ENCODE data around the gene IL10RA. TPM values are rescaled to one million over a fixed set of nuclear protein-coding genes. Genes with fewer than 3 reads are reported as not detected.

IL10RA gene
- total RNA-seq, 4 donors from 2014 or later = 0.73 to 5.5 (median 2.2) TPM

GRCh38 chr11:117998664-117999353, 12.6 kb downstream of the IL10RA start:
- Histone ChIP-seq H3K27me3 (no peaks in the 10 kb centered on the region), H3K9me3 (no peaks in the 10 kb centered on the region), H3K4me1 (no peaks in the 10 kb centered on the region), H3K4me3 (no peak overlapping the region), H3K36me3 (no peaks in the 10 kb centered on the region), H3K27ac (no peak overlapping the region)
- ATAC-seq = no peak
- in situ Hi-C loops (cut with MboI; ENCODE audit: low sequenced_read_pairs in 4 of 4) = no loop called here
- intact Hi-C loops (cut with DNase I; ENCODE audit: low total_unique reads) = no loop called here
- TF ChIP-seq, protein P1, sequence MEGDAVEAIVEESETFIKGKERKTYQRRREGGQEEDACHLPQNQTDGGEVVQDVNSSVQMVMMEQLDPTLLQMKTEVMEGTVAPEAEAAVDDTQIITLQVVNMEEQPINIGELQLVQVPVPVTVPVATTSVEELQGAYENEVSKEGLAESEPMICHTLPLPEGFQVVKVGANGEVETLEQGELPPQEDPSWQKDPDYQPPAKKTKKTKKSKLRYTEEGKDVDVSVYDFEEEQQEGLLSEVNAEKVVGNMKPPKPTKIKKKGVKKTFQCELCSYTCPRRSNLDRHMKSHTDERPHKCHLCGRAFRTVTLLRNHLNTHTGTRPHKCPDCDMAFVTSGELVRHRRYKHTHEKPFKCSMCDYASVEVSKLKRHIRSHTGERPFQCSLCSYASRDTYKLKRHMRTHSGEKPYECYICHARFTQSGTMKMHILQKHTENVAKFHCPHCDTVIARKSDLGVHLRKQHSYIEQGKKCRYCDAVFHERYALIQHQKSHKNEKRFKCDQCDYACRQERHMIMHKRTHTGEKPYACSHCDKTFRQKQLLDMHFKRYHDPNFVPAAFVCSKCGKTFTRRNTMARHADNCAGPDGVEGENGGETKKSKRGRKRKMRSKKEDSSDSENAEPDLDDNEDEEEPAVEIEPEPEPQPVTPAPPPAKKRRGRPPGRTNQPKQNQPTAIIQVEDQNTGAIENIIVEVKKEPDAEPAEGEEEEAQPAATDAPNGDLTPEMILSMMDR (IDR thresholded peaks at IDR 0.05 in 4 of 5, conservative IDR thresholded peaks at IDR 0.05 in 1 of 5) = no peak
- no peak for TF ChIP-seq POLR2A (IDR thresholded peaks at IDR 0.05)
- no peak for DNase-seq

DNA sequence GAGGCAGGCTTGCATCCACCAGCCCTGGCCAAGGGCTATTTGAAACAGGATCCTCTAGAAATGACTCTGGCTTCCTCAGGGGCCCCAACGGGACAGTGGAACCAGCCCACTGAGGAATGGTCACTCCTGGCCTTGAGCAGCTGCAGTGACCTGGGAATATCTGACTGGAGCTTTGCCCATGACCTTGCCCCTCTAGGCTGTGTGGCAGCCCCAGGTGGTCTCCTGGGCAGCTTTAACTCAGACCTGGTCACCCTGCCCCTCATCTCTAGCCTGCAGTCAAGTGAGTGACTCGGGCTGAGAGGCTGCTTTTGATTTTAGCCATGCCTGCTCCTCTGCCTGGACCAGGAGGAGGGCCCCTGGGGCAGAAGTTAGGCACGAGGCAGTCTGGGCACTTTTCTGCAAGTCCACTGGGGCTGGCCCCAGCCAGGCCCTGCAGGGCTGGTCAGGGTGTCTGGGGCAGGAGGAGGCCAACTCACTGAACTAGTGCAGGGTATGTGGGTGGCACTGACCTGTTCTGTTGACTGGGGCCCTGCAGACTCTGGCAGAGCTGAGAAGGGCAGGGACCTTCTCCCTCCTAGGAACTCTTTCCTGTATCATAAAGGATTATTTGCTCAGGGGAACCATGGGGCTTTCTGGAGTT, 13.3 kb downstream of the IL10RA start:
- intact Hi-C loops (cut with DNase I; ENCODE audit: low total_unique reads) = no loop called here
- in situ Hi-C loops (cut with MboI; ENCODE audit: low sequenced_read_pairs in 4 of 4) = no loop called here
- Histone ChIP-seq H3K27ac (no peak overlapping the region), H3K27me3 (no peaks in the 10 kb centered on the region), H3K4me1 (no peaks in the 10 kb centered on the region), H3K9me3 (no peaks in the 10 kb centered on the region), H3K4me3 (no peak overlapping the region), H3K36me3 (no peaks in the 10 kb centered on the region)
- ATAC-seq = no peak
- TF ChIP-seq, protein P1 (IDR thresholded peaks at IDR 0.05 in 4 of 5, conservative IDR thresholded peaks at IDR 0.05 in 1 of 5) = no peak
- TF ChIP-seq POLR2A (IDR thresholded peaks at IDR 0.05) = no peak
- no peak for DNase-seq

GRCh38 chr11:118000067-118000849, 14.1 kb downstream of the IL10RA start:
- TF ChIP-seq POLR2A (IDR thresholded peaks at IDR 0.05) = no peak
- TF ChIP-seq, protein P1 (IDR thresholded peaks at IDR 0.05 in 4 of 5, conservative IDR thresholded peaks at IDR 0.05 in 1 of 5) = no peak
- Histone ChIP-seq H3K4me3 (no peak overlapping the region), H3K9me3 (no peaks in the 10 kb centered on the region), H3K27me3 (no peaks in the 10 kb centered on the region), H3K4me1 (no peaks in the 10 kb centered on the region), H3K27ac (no peak overlapping the region), H3K36me3 (no peaks in the 10 kb centered on the region)
- no peak for ATAC-seq
- no peak for DNase-seq
- in situ Hi-C loops (cut with MboI; ENCODE audit: low sequenced_read_pairs in 4 of 4) (no loop called here), intact Hi-C loops (cut with DNase I; ENCODE audit: low total_unique reads) (no loop called here)

DNA sequence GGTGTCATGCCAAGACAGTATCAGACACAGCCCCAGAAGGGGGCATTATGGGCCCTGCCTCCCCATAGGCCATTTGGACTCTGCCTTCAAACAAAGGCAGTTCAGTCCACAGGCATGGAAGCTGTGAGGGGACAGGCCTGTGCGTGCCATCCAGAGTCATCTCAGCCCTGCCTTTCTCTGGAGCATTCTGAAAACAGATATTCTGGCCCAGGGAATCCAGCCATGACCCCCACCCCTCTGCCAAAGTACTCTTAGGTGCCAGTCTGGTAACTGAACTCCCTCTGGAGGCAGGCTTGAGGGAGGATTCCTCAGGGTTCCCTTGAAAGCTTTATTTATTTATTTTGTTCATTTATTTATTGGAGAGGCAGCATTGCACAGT, 14.6 kb downstream of the IL10RA start:
- Histone ChIP-seq H3K4me1 (no peaks in the 10 kb centered on the region), H3K36me3 (no peaks in the 10 kb centered on the region), H3K27ac (no peak overlapping the region), H3K9me3 (no peaks in the 10 kb centered on the region), H3K4me3 (no peak overlapping the region), H3K27me3 (no peaks in the 10 kb centered on the region)
- in situ Hi-C loops (cut with MboI; ENCODE audit: low sequenced_read_pairs in 4 of 4) = no loop called here
- no peak for TF ChIP-seq POLR2A (IDR thresholded peaks at IDR 0.05)
- TF ChIP-seq, protein P1 (IDR thresholded peaks at IDR 0.05 in 4 of 5, conservative IDR thresholded peaks at IDR 0.05 in 1 of 5) = no peak
- ATAC-seq (no peak), DNase-seq (no peak)
- intact Hi-C loops (cut with DNase I; ENCODE audit: low total_unique reads) = no loop called here

Measured in gastrocnemius medialis (tissue), 4 donors.